Nephron (organoid): Measurements from ENCODE around the gene SLC25A52.
"Not testable (repeated sequence)": the region's sequence is repeated elsewhere in the genome, so short reads cannot be mapped to it uniquely, and the experiment has no call there.

Source experiments
- H3K27ac Mint-ChIP-seq, 3 experiments: 2 replicates each; pipeline ENCODE4 v1.8.0; 2020; ENCODE audit warnings: mixed read lengths in 3 of 3, mild to moderate bottlenecking in 2 of 3, moderate library complexity in 1 of 3
- H3K27me3 Mint-ChIP-seq: 2 replicates; pipeline ENCODE4 v1.8.0; 2021; ENCODE audit warnings: low read depth, mild to moderate bottlenecking, moderate library complexity, mixed read lengths
- H3K36me3 Mint-ChIP-seq: 2 replicates; pipeline ENCODE4 v1.8.0; 2020; ENCODE audit warnings: low read depth, mixed read lengths
- H3K4me1 Mint-ChIP-seq: 2 replicates; pipeline ENCODE4 v1.8.0; 2020; ENCODE audit warnings: mixed read lengths
- H3K4me3 Mint-ChIP-seq, 3 experiments: 2 replicates each; pipeline ENCODE4 v1.8.0; 2020; ENCODE audit warnings: mild to moderate bottlenecking in 3 of 3, mixed read lengths in 3 of 3, moderate library complexity in 2 of 3
- H3K9me3 Mint-ChIP-seq: 2 replicates; pipeline ENCODE4 v1.8.0; 2020; ENCODE audit warnings: mixed read lengths
- TF ChIP-seq, protein P1 (sequence below), 3 experiments: fragments of 200-600 bp; sonication (generic); IDR thresholded peaks; one replicate each; pipeline ENCODE4 v1.5.0; 2021; ENCODE audit warnings: antibody characterized with exemption in 3 of 3; ENCODE audit not compliant: unreplicated experiment in 3 of 3

The SLC25A52 gene, protein sequence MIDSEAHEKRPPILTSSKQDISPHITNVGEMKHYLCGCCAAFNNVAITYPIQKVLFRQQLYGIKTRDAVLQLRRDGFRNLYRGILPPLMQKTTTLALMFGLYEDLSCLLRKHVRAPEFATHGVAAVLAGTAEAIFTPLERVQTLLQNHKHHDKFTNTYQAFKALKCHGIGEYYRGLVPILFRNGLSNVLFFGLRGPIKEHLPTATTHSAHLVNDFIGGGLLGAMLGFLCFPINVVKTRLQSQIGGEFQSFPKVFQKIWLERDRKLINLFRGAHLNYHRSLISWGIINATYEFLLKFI

GRCh38 chr18:31760695-31761094 lies at the start of gene SLC25A52:
Gene SLC25A52 (minus strand): TSS chr18:31760880. CDS start chr18:31760661, 219 bp downstream.
- no peaks in the 10 kb centered on the region for H3K36me3 Mint-ChIP-seq
- no peaks in the 10 kb centered on the region for H3K4me1 Mint-ChIP-seq
- no peak within 1 kb of the TSS for H3K4me3 Mint-ChIP-seq
- H3K27me3 Mint-ChIP-seq: no peaks in the 10 kb centered on the region
- H3K9me3 Mint-ChIP-seq: no peaks in the 10 kb centered on the region
- TF ChIP-seq, protein P1, sequence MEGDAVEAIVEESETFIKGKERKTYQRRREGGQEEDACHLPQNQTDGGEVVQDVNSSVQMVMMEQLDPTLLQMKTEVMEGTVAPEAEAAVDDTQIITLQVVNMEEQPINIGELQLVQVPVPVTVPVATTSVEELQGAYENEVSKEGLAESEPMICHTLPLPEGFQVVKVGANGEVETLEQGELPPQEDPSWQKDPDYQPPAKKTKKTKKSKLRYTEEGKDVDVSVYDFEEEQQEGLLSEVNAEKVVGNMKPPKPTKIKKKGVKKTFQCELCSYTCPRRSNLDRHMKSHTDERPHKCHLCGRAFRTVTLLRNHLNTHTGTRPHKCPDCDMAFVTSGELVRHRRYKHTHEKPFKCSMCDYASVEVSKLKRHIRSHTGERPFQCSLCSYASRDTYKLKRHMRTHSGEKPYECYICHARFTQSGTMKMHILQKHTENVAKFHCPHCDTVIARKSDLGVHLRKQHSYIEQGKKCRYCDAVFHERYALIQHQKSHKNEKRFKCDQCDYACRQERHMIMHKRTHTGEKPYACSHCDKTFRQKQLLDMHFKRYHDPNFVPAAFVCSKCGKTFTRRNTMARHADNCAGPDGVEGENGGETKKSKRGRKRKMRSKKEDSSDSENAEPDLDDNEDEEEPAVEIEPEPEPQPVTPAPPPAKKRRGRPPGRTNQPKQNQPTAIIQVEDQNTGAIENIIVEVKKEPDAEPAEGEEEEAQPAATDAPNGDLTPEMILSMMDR (IDR thresholded peaks at IDR 0.05; ENCODE audit: unreplicated experiment in 3 of 3): no peak
- no peak within 1 kb of the TSS for H3K27ac Mint-ChIP-seq

DNA sequence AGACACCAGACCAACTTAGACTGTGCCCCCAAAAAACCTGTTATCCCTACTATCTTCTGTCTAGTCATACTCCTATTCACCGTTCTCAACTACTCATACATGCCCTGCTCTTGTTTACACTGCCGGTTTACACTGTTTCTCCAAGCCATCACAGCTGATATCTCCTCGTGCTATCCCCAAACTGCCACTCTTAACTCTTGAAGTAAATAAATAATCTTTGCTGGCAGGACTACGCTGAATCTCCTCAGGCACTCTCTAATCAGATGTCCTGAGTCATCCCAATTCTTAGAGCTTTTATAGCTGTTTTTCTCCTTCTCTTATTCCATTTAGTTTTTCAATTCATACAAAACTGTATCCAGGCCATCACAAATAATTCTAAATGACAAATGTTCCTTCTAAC lies 48.4 kb upstream of the SLC25A52 start:
- not testable (repeated sequence) for H3K4me3 Mint-ChIP-seq, H3K9me3 Mint-ChIP-seq, H3K36me3 Mint-ChIP-seq, H3K27me3 Mint-ChIP-seq, H3K27ac Mint-ChIP-seq, H3K4me1 Mint-ChIP-seq

DNA sequence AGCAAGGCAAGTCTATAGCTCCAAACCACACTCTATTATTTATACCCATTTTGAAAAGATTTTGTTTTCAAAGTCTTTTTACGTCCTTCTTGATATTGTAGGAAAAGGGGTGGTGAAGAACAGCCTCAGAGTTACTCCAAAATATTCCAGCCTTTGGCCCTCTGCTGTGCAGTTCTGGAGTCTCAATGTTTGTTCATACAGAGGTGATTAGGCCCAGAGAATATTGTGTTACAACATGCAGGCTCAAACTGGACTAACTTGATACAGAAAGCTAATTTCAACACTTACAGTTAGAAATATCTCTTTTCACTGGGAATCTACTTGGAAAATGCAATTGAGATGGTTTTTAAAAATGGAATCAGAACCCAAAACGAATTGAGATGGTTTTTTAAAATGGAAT lies 40.4 kb upstream of the SLC25A52 start:
- TF ChIP-seq, protein P1 (IDR thresholded peaks at IDR 0.05; ENCODE audit: unreplicated experiment in 3 of 3): no peak
- Mint-ChIP-seq H3K4me1 (no peaks in the 10 kb centered on the region), H3K9me3 (peaks cover 2% of the 10 kb centered on the region), H3K36me3 (no peaks in the 10 kb centered on the region), H3K27me3 (no peaks in the 10 kb centered on the region), H3K27ac (no peak overlapping the region), H3K4me3 (no peak overlapping the region)

- not testable (repeated sequence) for H3K36me3 Mint-ChIP-seq, H3K4me3 Mint-ChIP-seq, H3K9me3 Mint-ChIP-seq, H3K27me3 Mint-ChIP-seq, H3K27ac Mint-ChIP-seq, H3K4me1 Mint-ChIP-seq
These were observed 38.6 kb upstream of the SLC25A52 start for GRCh38 chr18:31799257-31799656.

- no peaks in the 10 kb centered on the region for H3K4me1 Mint-ChIP-seq
- H3K27me3 Mint-ChIP-seq: no peaks in the 10 kb centered on the region
- no peak overlapping the region for H3K27ac Mint-ChIP-seq
- no peak overlapping the region for H3K4me3 Mint-ChIP-seq
- TF ChIP-seq, protein P1 (IDR thresholded peaks at IDR 0.05; ENCODE audit: unreplicated experiment in 3 of 3): no peak
- no peaks in the 10 kb centered on the region for H3K9me3 Mint-ChIP-seq
- H3K36me3 Mint-ChIP-seq: no peaks in the 10 kb centered on the region
These were observed 37.7 kb upstream of the SLC25A52 start for GRCh38 chr18:31798399-31798798.

GRCh38 chr18:31795747-31796146 lies 35.1 kb upstream of the SLC25A52 start:
- no peaks in the 10 kb centered on the region for H3K36me3 Mint-ChIP-seq
- no peaks in the 10 kb centered on the region for H3K4me1 Mint-ChIP-seq
- H3K27me3 Mint-ChIP-seq: no peaks in the 10 kb centered on the region
- no peaks in the 10 kb centered on the region for H3K9me3 Mint-ChIP-seq
- H3K4me3 Mint-ChIP-seq: no peak overlapping the region
- TF ChIP-seq, protein P1 (IDR thresholded peaks at IDR 0.05; ENCODE audit: unreplicated experiment in 3 of 3): no peak
- H3K27ac Mint-ChIP-seq: no peak overlapping the region

GRCh38 chr18:31793531-31793930 lies 32.9 kb upstream of the SLC25A52 start:
- H3K36me3 Mint-ChIP-seq: no peaks in the 10 kb centered on the region
- H3K27me3 Mint-ChIP-seq: no peaks in the 10 kb centered on the region
- no peaks in the 10 kb centered on the region for H3K4me1 Mint-ChIP-seq
- H3K4me3 Mint-ChIP-seq: no peak overlapping the region
- no peak overlapping the region for H3K27ac Mint-ChIP-seq
- TF ChIP-seq, protein P1 (IDR thresholded peaks at IDR 0.05; ENCODE audit: unreplicated experiment in 3 of 3): no peak
- H3K9me3 Mint-ChIP-seq: no peaks in the 10 kb centered on the region
